HCT116 (cell line): ENCODE results near the gene VRK3. TPM values are rescaled to one million over a fixed set of nuclear protein-coding genes. Genes with fewer than 3 reads are reported as not detected.

Experiments used
- ATAC-seq: fragments of 200-7000 bp; cut with Tn5 transposase; 2 replicates; pipeline ENCODE4 v1.9.1; 2020; ENCODE audit warnings: mild to moderate bottlenecking, moderate library complexity
- BruUV-seq: library from RNA; stranded (reverse); fragments of 400-500 nt; replicated peaks from 2 replicates; lab custom pipeline; 2021; lab: Mats Ljungman, UMichigan
- CTCF ChIA-PET: fragments of 300-600 bp; sonication (Branson Sonifier 250); formaldehyde crosslinking; loops from one replicate; lab custom pipeline; 2021; ENCODE audit warnings: antibody characterized with exemption; lab: Charles Lee
- POLR2A ChIA-PET: fragments of 300-600, 350-600 bp; sonication (Branson Sonifier 250); formaldehyde crosslinking; loops from one replicate; lab custom pipeline; 2021; ENCODE audit warnings: antibody characterized with exemption; lab: Charles Lee
- RAD21 ChIA-PET, 2 experiments: fragments of 300-600 bp; sonication (Branson Sonifier 250); formaldehyde crosslinking; loops; one replicate each; lab custom pipeline; 2023; ENCODE audit warnings: low total read pairs in 2 of 2; ENCODE audit not compliant: uncharacterized antibody in 2 of 2, unreplicated experiment in 2 of 2, low non-redundant PET in 1 of 2; lab: Charles Lee
- DNase-seq: peaks from one replicate; pipeline ENCODE4 v3.0.0-alpha.2; 2010; ENCODE audit warnings: low read depth, low spot score
- H2AFZ ChIP-seq: fragments of 200-600 bp; shearing (Covaris generic), sonication (generic); 2 replicates; pipeline ENCODE4 v1.6.1; 2017; ENCODE audit warnings: low read depth, mixed run types, mixed read lengths, antibody characterized with exemption, low read length; ENCODE audit not compliant: poor library complexity, severe bottlenecking
- H3K27ac ChIP-seq: 2 replicates; pipeline ENCODE4 v1.5.1; 2012; ENCODE audit warnings: low read depth, low read length
- H3K27me3 ChIP-seq: fragments of 200-600 bp; sonication (generic); 2 replicates; pipeline ENCODE4 v1.6.1; 2016; ENCODE audit warnings: mixed run types, low read length, mixed read lengths; ENCODE audit not compliant: insufficient read depth
- H3K36me3 ChIP-seq, 2 experiments: fragments of 200-500 bp in 1 of 2; fragments of 200-600 bp in 1 of 2; sonication (Bioruptor generic) in 1 of 2; sonication (generic) in 1 of 2; 2 replicates each; pipeline versions ENCODE4 v1.5.1 to v1.6.1; 2014 to 2016; ENCODE audit warnings: low read length in 2 of 2, inconsistent platforms in 1 of 2, mixed read lengths in 1 of 2, mixed run types in 1 of 2; ENCODE audit not compliant: insufficient read depth in 2 of 2, control insufficient read depth in 1 of 2
- H3K4me1 ChIP-seq, 2 experiments: fragments of 200-600 bp in 1 of 2; sonication (generic) in 1 of 2; 2 replicates each; pipeline versions ENCODE4 v1.5.1 to v1.6.1; 2012 to 2017; ENCODE audit warnings: low read length in 2 of 2, inconsistent platforms in 1 of 2, mild to moderate bottlenecking in 1 of 2, mixed read lengths in 1 of 2, mixed run types in 1 of 2, moderate library complexity in 1 of 2; ENCODE audit not compliant: insufficient read depth in 2 of 2, control insufficient read depth in 1 of 2
- H3K4me2 ChIP-seq: fragments of 200-600 bp; sonication (generic); 2 replicates; pipeline ENCODE4 v1.6.1; 2017; ENCODE audit warnings: mixed run types, low read length, mixed read lengths
- H3K4me3 ChIP-seq, 2 experiments: fragments of 200-600 bp in 1 of 2; sonication (generic) in 1 of 2; replicated peaks in 1 of 2; 2 replicates each; pipeline ENCODE4 v1.5.1; 2011 to 2016; ENCODE audit warnings: low read length in 2 of 2, control low read depth in 1 of 2, low read depth in 1 of 2, mild to moderate bottlenecking in 1 of 2, mixed read lengths in 1 of 2, mixed run types in 1 of 2
- H3K79me2 ChIP-seq: fragments of 200-600 bp; sonication (generic); 2 replicates; pipeline ENCODE4 v1.6.1; 2017; ENCODE audit warnings: mild to moderate bottlenecking, mixed run types, low read length, moderate library complexity, mixed read lengths; ENCODE audit not compliant: insufficient read depth
- H3K9ac ChIP-seq: fragments of 200-600 bp; sonication (generic); 2 replicates; pipeline ENCODE4 v1.6.1; 2016; ENCODE audit warnings: low read length, mixed read lengths
- H3K9me2 ChIP-seq: fragments of 200-600 bp; sonication (generic), shearing (Covaris generic); 2 replicates; pipeline ENCODE4 v1.6.1; 2017; ENCODE audit warnings: mixed run types, mild to moderate bottlenecking, moderate library complexity; ENCODE audit not compliant: insufficient read depth
- H3K9me3 ChIP-seq, 2 experiments: fragments of 200-500 bp in 1 of 2; fragments of 200-600 bp in 1 of 2; sonication (Bioruptor generic) in 1 of 2; sonication (generic) in 1 of 2; 2 replicates each; pipeline ENCODE4 v1.6.1; 2014 to 2017; ENCODE audit warnings: low read length in 2 of 2, mixed read lengths in 2 of 2, inconsistent platforms in 1 of 2, low read depth in 1 of 2, mild to moderate bottlenecking in 1 of 2, mixed run types in 1 of 2, moderate library complexity in 1 of 2; ENCODE audit not compliant: control insufficient read depth in 1 of 2, insufficient read depth in 1 of 2
- H4K20me1 ChIP-seq: fragments of 200-600 bp; sonication (generic), shearing (Covaris generic); 2 replicates; pipeline ENCODE4 v1.6.1; 2017; ENCODE audit warnings: mixed run types, mild to moderate bottlenecking, moderate library complexity; ENCODE audit not compliant: insufficient read depth
- CEBPB ChIP-seq: IDR thresholded peaks from 2 replicates; pipeline ENCODE4 v1.6.1; 2012; ENCODE audit warnings: low read depth
- EZH2phosphoT487 ChIP-seq: fragments of 200-600 bp; IDR thresholded peaks from 2 replicates; pipeline ENCODE4 v1.6.1; 2018; ENCODE audit warnings: antibody characterized with exemption, borderline replicate concordance
- JUND ChIP-seq: IDR thresholded peaks from 2 replicates; pipeline ENCODE4 v1.6.1; 2012
- MAX ChIP-seq: IDR thresholded peaks from 2 replicates; pipeline ENCODE4 v1.6.1; 2012
- POLR2A ChIP-seq: IDR thresholded peaks from 2 replicates; pipeline ENCODE4 v1.7.0; 2011; ENCODE audit warnings: borderline replicate concordance; ENCODE audit not compliant: insufficient read depth, insufficient read length; ENCODE audit errors: extremely low read depth
- POLR2AphosphoS5 ChIP-seq: IDR thresholded peaks from 2 replicates; pipeline ENCODE4 v1.6.1; 2011; ENCODE audit warnings: mild to moderate bottlenecking, low read depth, low read length, moderate library complexity
- SP1 ChIP-seq: IDR thresholded peaks from 2 replicates; pipeline ENCODE4 v1.6.1; 2012; ENCODE audit warnings: low read depth
- TCF7L2 ChIP-seq: IDR thresholded peaks from 2 replicates; pipeline ENCODE4 v1.7.0; 2011; ENCODE audit warnings: borderline replicate concordance, inconsistent platforms; ENCODE audit not compliant: insufficient read depth, insufficient read length; ENCODE audit errors: extremely low read depth
- YY1 ChIP-seq: IDR thresholded peaks from 2 replicates; pipeline ENCODE4 v1.6.1; 2011; ENCODE audit warnings: low read length, low read depth, moderate library complexity, mild to moderate bottlenecking; ENCODE audit not compliant: insufficient replicate concordance; ENCODE audit errors: extremely low read depth
- ZBTB33 ChIP-seq: IDR thresholded peaks from 2 replicates; pipeline ENCODE4 v1.6.1; 2011; ENCODE audit warnings: mild to moderate bottlenecking, low read length, moderate library complexity; ENCODE audit not compliant: insufficient replicate concordance; ENCODE audit errors: extremely low read depth
- intact Hi-C: fragments of 100-400 bp; cut with micrococcal nuclease; formaldehyde crosslinking; loops from 2 replicates; pipeline ENCODE4 v1.10.0; 2022
- total RNA-seq: library from RNA; stranded (reverse); gene quantifications from one replicate; pipeline ENCODE4 v1.2.1, GENCODE V29; 2021; ENCODE audit not compliant: unreplicated experiment
- TF ChIP-seq, protein P1 (sequence below): IDR thresholded peaks from 2 replicates; pipeline ENCODE4 v1.6.1; 2012; ENCODE audit warnings: low read depth

Gene VRK3
- total RNA-seq, 1 experiment from 2014 or later, result 44.0 TPM

GRCh38 chr19:49978324-49978723, 46.8 kb downstream of the VRK3 start:
- no peaks in the 10 kb centered on the region for H3K9me3 ChIP-seq
- no peaks in the 10 kb centered on the region for H4K20me1 ChIP-seq
- H3K36me3 ChIP-seq, result peaks cover 0 to 2% of the 10 kb centered on the region in 2 experiments; a peak in 1 of 4 replicates
- no peak overlapping the region for H3K27ac ChIP-seq
- ATAC-seq (no peak), DNase-seq (no peak)
- TF ChIP-seq MAX, result no peak
- TF ChIP-seq YY1, result no peak
- TF ChIP-seq POLR2AphosphoS5, result no peak
- no peak for TF ChIP-seq TCF7L2
- TF ChIP-seq POLR2A, result no peak
- TF ChIP-seq JUND, result no peak
- TF ChIP-seq SP1, result no peak
- TF ChIP-seq CEBPB, result no peak
- TF ChIP-seq ZBTB33, result no peak
- TF ChIP-seq EZH2phosphoT487, result no peak
- TF ChIP-seq, protein P1, sequence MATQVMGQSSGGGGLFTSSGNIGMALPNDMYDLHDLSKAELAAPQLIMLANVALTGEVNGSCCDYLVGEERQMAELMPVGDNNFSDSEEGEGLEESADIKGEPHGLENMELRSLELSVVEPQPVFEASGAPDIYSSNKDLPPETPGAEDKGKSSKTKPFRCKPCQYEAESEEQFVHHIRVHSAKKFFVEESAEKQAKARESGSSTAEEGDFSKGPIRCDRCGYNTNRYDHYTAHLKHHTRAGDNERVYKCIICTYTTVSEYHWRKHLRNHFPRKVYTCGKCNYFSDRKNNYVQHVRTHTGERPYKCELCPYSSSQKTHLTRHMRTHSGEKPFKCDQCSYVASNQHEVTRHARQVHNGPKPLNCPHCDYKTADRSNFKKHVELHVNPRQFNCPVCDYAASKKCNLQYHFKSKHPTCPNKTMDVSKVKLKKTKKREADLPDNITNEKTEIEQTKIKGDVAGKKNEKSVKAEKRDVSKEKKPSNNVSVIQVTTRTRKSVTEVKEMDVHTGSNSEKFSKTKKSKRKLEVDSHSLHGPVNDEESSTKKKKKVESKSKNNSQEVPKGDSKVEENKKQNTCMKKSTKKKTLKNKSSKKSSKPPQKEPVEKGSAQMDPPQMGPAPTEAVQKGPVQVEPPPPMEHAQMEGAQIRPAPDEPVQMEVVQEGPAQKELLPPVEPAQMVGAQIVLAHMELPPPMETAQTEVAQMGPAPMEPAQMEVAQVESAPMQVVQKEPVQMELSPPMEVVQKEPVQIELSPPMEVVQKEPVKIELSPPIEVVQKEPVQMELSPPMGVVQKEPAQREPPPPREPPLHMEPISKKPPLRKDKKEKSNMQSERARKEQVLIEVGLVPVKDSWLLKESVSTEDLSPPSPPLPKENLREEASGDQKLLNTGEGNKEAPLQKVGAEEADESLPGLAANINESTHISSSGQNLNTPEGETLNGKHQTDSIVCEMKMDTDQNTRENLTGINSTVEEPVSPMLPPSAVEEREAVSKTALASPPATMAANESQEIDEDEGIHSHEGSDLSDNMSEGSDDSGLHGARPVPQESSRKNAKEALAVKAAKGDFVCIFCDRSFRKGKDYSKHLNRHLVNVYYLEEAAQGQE, result no peak
- H3K4me1 ChIP-seq, result no peaks in the 10 kb centered on the region
- H3K9me2 ChIP-seq, result no peaks in the 10 kb centered on the region
- H2AFZ ChIP-seq, result no peak overlapping the region
- no peaks in the 10 kb centered on the region for H3K27me3 ChIP-seq
- intact Hi-C loops, result no loop called here
- ChIA-PET CTCF (no interaction called here), RAD21 (no interaction called here), POLR2A (no interaction called here)
- no TSS peak for BruUV-seq
- no peak overlapping the region for H3K4me2 ChIP-seq
- no peak overlapping the region for H3K9ac ChIP-seq
- no peak overlapping the region for H3K4me3 ChIP-seq
- H3K79me2 ChIP-seq, result no peaks in the 10 kb centered on the region
